ENCODE results near the gene CAPN8.

Gene CAPN8

DNA sequence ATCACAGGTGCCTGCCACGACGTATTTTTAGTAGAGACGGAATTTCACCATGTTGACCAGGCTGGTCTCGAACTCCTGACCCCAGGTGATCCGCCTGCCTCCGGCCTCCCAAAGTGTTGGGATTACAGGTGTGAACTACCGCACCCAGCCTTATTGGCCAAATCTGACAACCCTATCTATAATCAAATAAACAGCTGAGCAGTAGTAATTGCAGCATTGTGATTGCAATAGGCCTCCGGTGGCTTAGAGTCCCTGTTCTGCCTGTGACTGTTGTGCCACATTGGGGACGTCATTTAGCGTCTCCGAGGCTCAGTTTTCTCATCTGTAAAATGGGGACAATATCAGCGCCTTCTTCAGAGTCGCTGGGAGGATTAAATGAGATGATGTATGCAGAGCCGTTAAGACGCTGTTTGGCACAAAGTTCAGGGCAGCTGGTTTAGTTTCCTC is 46.3 kb upstream of the CAPN8 start:
- no peak overlapping the region for H3K27ac ChIP-seq (ENCODE audit: low read length)
- no peaks in the 10 kb centered on the region for H4K20me1 ChIP-seq (ENCODE audit: insufficient read depth, low read length)
- no peak overlapping the region for H3K9ac ChIP-seq (ENCODE audit: low read depth, low read length)
- H2AFZ ChIP-seq (ENCODE audit: low read depth, low read length): no peak overlapping the region
- ATAC-seq (ENCODE audit: insufficient read depth, low read depth): no peak
- no peak for DNase-seq
- no peaks in the 10 kb centered on the region for H3K4me1 ChIP-seq (ENCODE audit: insufficient read depth, low read length)
- no peak overlapping the region for H3K4me3 ChIP-seq (ENCODE audit: low read depth in 1 of 2, low read length in 2 of 2)
- TF ChIP-seq, protein P1, sequence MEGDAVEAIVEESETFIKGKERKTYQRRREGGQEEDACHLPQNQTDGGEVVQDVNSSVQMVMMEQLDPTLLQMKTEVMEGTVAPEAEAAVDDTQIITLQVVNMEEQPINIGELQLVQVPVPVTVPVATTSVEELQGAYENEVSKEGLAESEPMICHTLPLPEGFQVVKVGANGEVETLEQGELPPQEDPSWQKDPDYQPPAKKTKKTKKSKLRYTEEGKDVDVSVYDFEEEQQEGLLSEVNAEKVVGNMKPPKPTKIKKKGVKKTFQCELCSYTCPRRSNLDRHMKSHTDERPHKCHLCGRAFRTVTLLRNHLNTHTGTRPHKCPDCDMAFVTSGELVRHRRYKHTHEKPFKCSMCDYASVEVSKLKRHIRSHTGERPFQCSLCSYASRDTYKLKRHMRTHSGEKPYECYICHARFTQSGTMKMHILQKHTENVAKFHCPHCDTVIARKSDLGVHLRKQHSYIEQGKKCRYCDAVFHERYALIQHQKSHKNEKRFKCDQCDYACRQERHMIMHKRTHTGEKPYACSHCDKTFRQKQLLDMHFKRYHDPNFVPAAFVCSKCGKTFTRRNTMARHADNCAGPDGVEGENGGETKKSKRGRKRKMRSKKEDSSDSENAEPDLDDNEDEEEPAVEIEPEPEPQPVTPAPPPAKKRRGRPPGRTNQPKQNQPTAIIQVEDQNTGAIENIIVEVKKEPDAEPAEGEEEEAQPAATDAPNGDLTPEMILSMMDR (IDR thresholded peaks at IDR 0.05; ENCODE audit: borderline replicate concordance, extremely low read depth, low read length, poor library complexity, severe bottlenecking): no peak
- no peak for TF ChIP-seq EZH2 (IDR thresholded peaks at IDR 0.05; ENCODE audit: borderline replicate concordance, low read depth, low read length, severe bottlenecking)
- no peaks in the 10 kb centered on the region for H3K9me3 ChIP-seq (ENCODE audit: insufficient read depth, low read length, severe bottlenecking)
- H3K36me3 ChIP-seq (ENCODE audit: insufficient read depth, low read length): no peaks in the 10 kb centered on the region
- no peaks in the 10 kb centered on the region for H3K79me2 ChIP-seq (ENCODE audit: insufficient read depth, low read length)
- H3K27me3 ChIP-seq (ENCODE audit: insufficient read depth, low read length, poor library complexity): peaks cover 13% of the 10 kb centered on the region
- no peak overlapping the region for H3K4me2 ChIP-seq (ENCODE audit: insufficient read depth, low read length)

DNA sequence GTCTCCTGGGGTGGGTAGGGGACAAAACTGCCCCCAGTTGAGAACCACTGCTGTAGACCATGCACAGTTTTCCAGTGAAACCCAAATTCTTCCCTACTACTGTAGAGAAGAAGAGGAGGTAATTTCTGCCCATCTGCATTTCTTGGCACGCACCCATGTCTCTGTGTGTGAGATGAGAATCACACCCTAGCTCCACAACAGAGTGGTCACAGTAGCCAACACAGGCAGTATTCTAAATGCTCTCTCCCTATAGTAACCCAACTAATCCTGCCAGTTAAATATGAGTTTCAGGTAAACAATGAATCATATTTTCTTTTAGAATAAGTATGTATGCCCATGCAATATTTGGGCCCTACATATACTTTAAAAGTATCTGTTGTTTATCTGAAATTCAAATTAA is 45.7 kb upstream of the CAPN8 start:
- TF ChIP-seq, protein P1 (IDR thresholded peaks at IDR 0.05; ENCODE audit: borderline replicate concordance, extremely low read depth, low read length, poor library complexity, severe bottlenecking): no peak
- TF ChIP-seq EZH2 (IDR thresholded peaks at IDR 0.05; ENCODE audit: borderline replicate concordance, low read depth, low read length, severe bottlenecking): no peak
- no peak overlapping the region for H3K9ac ChIP-seq (ENCODE audit: low read depth, low read length)
- H2AFZ ChIP-seq (ENCODE audit: low read depth, low read length): no peak overlapping the region
- no peaks in the 10 kb centered on the region for H3K4me1 ChIP-seq (ENCODE audit: insufficient read depth, low read length)
- no peaks in the 10 kb centered on the region for H3K9me3 ChIP-seq (ENCODE audit: insufficient read depth, low read length, severe bottlenecking)
- H3K4me2 ChIP-seq (ENCODE audit: insufficient read depth, low read length): no peak overlapping the region
- H3K36me3 ChIP-seq (ENCODE audit: insufficient read depth, low read length): no peaks in the 10 kb centered on the region
- ATAC-seq (ENCODE audit: insufficient read depth, low read depth) (no peak), DNase-seq (no peak)
- no peaks in the 10 kb centered on the region for H4K20me1 ChIP-seq (ENCODE audit: insufficient read depth, low read length)
- no peaks in the 10 kb centered on the region for H3K79me2 ChIP-seq (ENCODE audit: insufficient read depth, low read length)
- no peak overlapping the region for H3K27ac ChIP-seq (ENCODE audit: low read length)
- no peak overlapping the region for H3K4me3 ChIP-seq (ENCODE audit: low read depth in 1 of 2, low read length in 2 of 2)
- H3K27me3 ChIP-seq (ENCODE audit: insufficient read depth, low read length, poor library complexity): peaks cover 16% of the 10 kb centered on the region

DNA sequence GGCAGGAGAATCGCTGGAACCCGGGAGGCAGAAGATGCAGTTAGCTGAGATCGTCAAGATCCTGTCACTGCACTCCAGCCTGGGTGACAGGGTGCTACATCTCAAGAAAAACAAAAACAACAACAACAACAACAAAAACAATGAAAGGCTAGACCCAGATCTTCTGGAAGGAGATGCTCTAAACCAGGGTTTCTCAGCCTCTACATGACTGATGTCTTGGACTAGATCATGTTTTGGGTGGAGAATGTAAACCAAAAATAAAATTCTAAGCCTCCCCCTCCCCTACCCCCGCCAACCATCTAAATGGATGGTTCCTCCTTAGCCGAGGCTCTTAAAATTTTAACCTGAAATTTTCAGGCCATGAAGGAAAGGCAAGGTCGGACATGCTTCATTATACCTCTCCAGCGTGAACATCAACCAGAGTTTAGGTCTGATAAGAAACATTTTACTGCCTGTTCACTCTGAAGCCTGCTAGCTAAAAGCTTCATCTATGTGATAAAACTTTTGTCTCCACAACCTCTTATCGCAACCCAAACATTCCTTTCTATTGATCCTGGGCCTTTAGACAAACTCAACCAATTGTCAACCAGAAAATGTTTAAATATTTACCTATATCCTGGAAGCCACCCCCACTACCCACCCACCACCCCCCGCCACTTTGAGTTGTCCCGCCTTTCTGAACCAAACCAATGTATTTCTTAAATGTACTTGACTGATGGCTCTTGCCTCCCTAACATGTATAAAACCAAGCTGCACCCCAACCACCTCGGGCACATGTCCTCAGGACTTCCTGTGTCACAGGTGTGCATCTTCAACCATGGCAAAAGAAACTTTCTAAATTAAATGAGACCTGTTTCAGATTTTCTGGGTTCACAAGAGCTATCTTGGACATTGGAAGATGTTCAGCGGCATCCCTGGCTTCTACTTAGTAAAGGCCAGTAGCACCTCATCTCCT is 45.0 kb upstream of the CAPN8 start:
- Histone ChIP-seq H3K27ac (ENCODE audit: low read length) (no peak overlapping the region), H2AFZ (ENCODE audit: low read depth, low read length) (no peak overlapping the region), H4K20me1 (ENCODE audit: insufficient read depth, low read length) (no peaks in the 10 kb centered on the region), H3K4me1 (ENCODE audit: insufficient read depth, low read length) (no peaks in the 10 kb centered on the region), H3K4me3 (ENCODE audit: low read depth in 1 of 2, low read length in 2 of 2) (no peak overlapping the region), H3K27me3 (ENCODE audit: insufficient read depth, low read length, poor library complexity) (peaks cover 17% of the 10 kb centered on the region), H3K4me2 (ENCODE audit: insufficient read depth, low read length) (no peak overlapping the region), H3K36me3 (ENCODE audit: insufficient read depth, low read length) (no peaks in the 10 kb centered on the region), H3K9me3 (ENCODE audit: insufficient read depth, low read length, severe bottlenecking) (no peaks in the 10 kb centered on the region), H3K79me2 (ENCODE audit: insufficient read depth, low read length) (no peaks in the 10 kb centered on the region), H3K9ac (ENCODE audit: low read depth, low read length) (no peak overlapping the region)
- TF ChIP-seq EZH2 (IDR thresholded peaks at IDR 0.05; ENCODE audit: borderline replicate concordance, low read depth, low read length, severe bottlenecking): no peak
- TF ChIP-seq, protein P1 (IDR thresholded peaks at IDR 0.05; ENCODE audit: borderline replicate concordance, extremely low read depth, low read length, poor library complexity, severe bottlenecking): no peak
- DNase-seq (no peak), ATAC-seq (ENCODE audit: insufficient read depth, low read depth) (no peak)

Measured in DND-41 (cell line).